ENCODE data around the gene TPI1. TPM values are rescaled to one million over a fixed set of nuclear protein-coding genes. Genes with fewer than 3 reads are reported as not detected.

The TPI1 gene
- total RNA-seq, 1 experiment from 2014 or later = 1,177 TPM

GRCh38 chr12:6839482-6840201 is 27.7 kb upstream of the TPI1 start:
- no peak overlapping the region for H2BK120ac ChIP-seq (ENCODE audit: low read depth, low read length, poor library complexity, severe bottlenecking)
- no peak overlapping the region for H2AK5ac ChIP-seq (ENCODE audit: insufficient read length, low read length)
- no CpG with 5 or more reads among the region's 10 CpGs for WGBS (ENCODE audit: extremely low coverage, insufficient read length, low lambda C conversion rate)
- no peak overlapping the region for H3K4ac ChIP-seq (ENCODE audit: low read depth, low read length)
- no peak overlapping the region for H3K56ac ChIP-seq (ENCODE audit: insufficient read length, low read depth, low read length)
- no peak for TF ChIP-seq CTCF (conservative IDR thresholded peaks at IDR 0.05)
- peak; percentile 88 for DNase-seq
- H4K8ac ChIP-seq (replicated peaks; ENCODE audit: insufficient read length, low read depth, low read length) = no peak overlapping the region
- no peaks in the 10 kb centered on the region for H3K27me3 Mint-ChIP-seq (ENCODE audit: low read depth)
- H3K4me1 ChIP-seq (ENCODE audit: insufficient read depth, low read length) = no peaks in the 10 kb centered on the region
- H4K5ac ChIP-seq (ENCODE audit: insufficient read length, low read depth, low read length) = no peak overlapping the region
- peak overlapping the region in 2 of 3 experiments; percentile 39 to 67; a peak in 2 of 7 replicates for H3K27ac Mint-ChIP-seq
- no peaks in the 10 kb centered on the region for H4K20me1 ChIP-seq (ENCODE audit: control insufficient read depth, insufficient read depth, insufficient read length)
- H3K18ac ChIP-seq (ENCODE audit: insufficient read length, low read depth, low read length) = no peak overlapping the region
- no peak overlapping the region for H4K91ac ChIP-seq (ENCODE audit: insufficient read length, low read depth, low read length)
- H2BK12ac ChIP-seq (ENCODE audit: insufficient read length, low read depth, low read length) = no peak overlapping the region
- H3T11ph ChIP-seq (ENCODE audit: low read length) = no peak overlapping the region
- no peaks in the 10 kb centered on the region for H3K9me3 ChIP-seq (ENCODE audit: control insufficient read depth, low read depth, low read length)
- H3K23ac ChIP-seq (ENCODE audit: insufficient read length, low read depth, low read length) = no peak overlapping the region
- H2BK20ac ChIP-seq (ENCODE audit: low read depth, low read length, poor library complexity, severe bottlenecking) = no peak overlapping the region
- H2BK5ac ChIP-seq (ENCODE audit: insufficient read length, low read length) = no peak overlapping the region
- no peaks in the 10 kb centered on the region; a peak in 1 of 5 replicates for H3K9me3 Mint-ChIP-seq
- no peak overlapping the region for H2BK15ac ChIP-seq (ENCODE audit: low read depth, low read length)
- H3K36me3 Mint-ChIP-seq (ENCODE audit: insufficient read depth in 1 of 3, low read depth in 3 of 3) = peaks cover 29 to 71% (median 70%) of the 10 kb centered on the region in 3 experiments
- H3K9ac ChIP-seq (ENCODE audit: extremely low read depth, insufficient read length, low read length) = no peak overlapping the region
- no peaks in the 10 kb centered on the region for H3K79me1 ChIP-seq (ENCODE audit: insufficient read depth, low read depth, low read length, poor library complexity, severe bottlenecking)
- no peak overlapping the region for H3K4me3 Mint-ChIP-seq
- no peaks in the 10 kb centered on the region for H3K27me3 ChIP-seq (ENCODE audit: insufficient read depth, low read length)
- H3K14ac ChIP-seq (ENCODE audit: insufficient read depth, low read length) = no peak overlapping the region
- H2AFZ ChIP-seq (ENCODE audit: low read length) = no peak overlapping the region
- peaks cover 4 to 28% of the 10 kb centered on the region in 2 experiments; a peak in 3 of 4 replicates for H3K4me1 Mint-ChIP-seq
- H3K27ac ChIP-seq (ENCODE audit: insufficient read length, low read depth, low read length) = no peak overlapping the region
- no peaks in the 10 kb centered on the region for H3K79me2 ChIP-seq (ENCODE audit: insufficient read depth, low read length)
- H3K23me2 ChIP-seq (ENCODE audit: insufficient read length, low read depth, low read length, poor library complexity, severe bottlenecking) = no peaks in the 10 kb centered on the region
- no peak overlapping the region for H3K4me2 ChIP-seq (ENCODE audit: insufficient read depth, insufficient read length, low read length)
